Mesendoderm (in vitro differentiated cells): ENCODE measurements around the gene RPL12. TPM values are rescaled to one million over a fixed set of nuclear protein-coding genes. Genes with fewer than 3 reads are reported as not detected.
A peak's percentile ranks its signal among the peaks of the same experiment; 100 is the strongest.

Experiments
- DNase-seq: peaks from one replicate; pipeline ENCODE4 v3.0.0; 2013
- H2AK5ac ChIP-seq: 2 replicates; pipeline ENCODE4 v1.6.1; 2013; ENCODE audit warnings: low read length, inconsistent platforms
- H2BK120ac ChIP-seq: 2 replicates; pipeline ENCODE4 v1.6.1; 2013; ENCODE audit warnings: low read depth, mild to moderate bottlenecking, low read length, moderate library complexity, mixed read lengths
- H2BK15ac ChIP-seq: replicated peaks from 2 replicates; pipeline ENCODE4 v1.6.1; 2013; ENCODE audit warnings: low read depth, mild to moderate bottlenecking, moderate library complexity
- H2BK5ac ChIP-seq: 2 replicates; pipeline ENCODE4 v1.6.1; 2013; ENCODE audit warnings: low read length, inconsistent platforms
- H3K18ac ChIP-seq: 2 replicates; pipeline ENCODE4 v1.6.1; 2013; ENCODE audit warnings: mild to moderate bottlenecking, low read length, mixed read lengths
- H3K23ac ChIP-seq: one replicate; pipeline ENCODE4 v1.6.1; 2013; ENCODE audit warnings: low read length
- H3K27ac ChIP-seq: 2 replicates; pipeline ENCODE4 v1.5.1; 2013; ENCODE audit warnings: low read depth, mild to moderate bottlenecking, inconsistent platforms, low read length, moderate library complexity
- H3K27me3 ChIP-seq: 2 replicates; pipeline ENCODE4 v1.6.1; 2013; ENCODE audit warnings: low read length, control low read depth, mild to moderate bottlenecking, inconsistent platforms; ENCODE audit not compliant: insufficient read depth, poor library complexity
- H3K36me3 ChIP-seq: 2 replicates; pipeline ENCODE4 v1.6.1; 2013; ENCODE audit warnings: low read length, inconsistent platforms; ENCODE audit not compliant: control insufficient read depth, insufficient read depth
- H3K4ac ChIP-seq: one replicate; pipeline ENCODE4 v1.6.1; 2013; ENCODE audit warnings: low read depth, mild to moderate bottlenecking, low read length, moderate library complexity
- H3K4me1 ChIP-seq: 2 replicates; pipeline ENCODE4 v1.6.1; 2013; ENCODE audit warnings: low read depth, low read length, inconsistent platforms; ENCODE audit not compliant: control insufficient read depth
- H3K4me2 ChIP-seq: 2 replicates; pipeline ENCODE4 v1.6.1; 2013; ENCODE audit warnings: low read length
- H3K4me3 ChIP-seq: 2 replicates; pipeline ENCODE4 v1.5.1; 2013; ENCODE audit warnings: mild to moderate bottlenecking, low read length
- H3K56ac ChIP-seq: one replicate; pipeline ENCODE4 v1.6.1; 2013; ENCODE audit warnings: low read length
- H3K79me1 ChIP-seq: 2 replicates; pipeline ENCODE4 v1.6.1; 2013; ENCODE audit warnings: low read length, inconsistent platforms
- H3K79me2 ChIP-seq: 2 replicates; pipeline ENCODE4 v1.6.1; 2013; ENCODE audit warnings: mild to moderate bottlenecking, low read length; ENCODE audit not compliant: control insufficient read depth, insufficient read depth
- H3K9ac ChIP-seq: 2 replicates; pipeline ENCODE4 v1.6.1; 2013; ENCODE audit warnings: low read length, inconsistent platforms
- H4K5ac ChIP-seq: one replicate; pipeline ENCODE4 v1.6.1; 2013; ENCODE audit warnings: low read length
- H4K8ac ChIP-seq: one replicate; pipeline ENCODE4 v1.6.1; 2013; ENCODE audit warnings: low read depth, mild to moderate bottlenecking, control low read depth, low read length, moderate library complexity
- WGBS: extraction: QIAGEN DNeasy Blood & Tissue Kit; methylation state at CpG from one replicate; pipeline ENCODE4 v1.1.7; 2013; ENCODE audit warnings: low lambda C conversion rate, missing lambda C conversion rate; ENCODE audit not compliant: insufficient coverage; ENCODE audit errors: extremely low coverage; 5-methylcytosine and 5-hydroxymethylcytosine counted together
- small RNA-seq: library from polyadenylated mRNA; stranded (forward); fragments of <200 nt; extraction: miRNeasy Mini kit (QIAGEN cat#:217004); gene quantifications from one replicate; pipeline ENCODE3, GENCODE V24; 2013; ENCODE audit not compliant: insufficient read depth

The RPL12 gene

DNA sequence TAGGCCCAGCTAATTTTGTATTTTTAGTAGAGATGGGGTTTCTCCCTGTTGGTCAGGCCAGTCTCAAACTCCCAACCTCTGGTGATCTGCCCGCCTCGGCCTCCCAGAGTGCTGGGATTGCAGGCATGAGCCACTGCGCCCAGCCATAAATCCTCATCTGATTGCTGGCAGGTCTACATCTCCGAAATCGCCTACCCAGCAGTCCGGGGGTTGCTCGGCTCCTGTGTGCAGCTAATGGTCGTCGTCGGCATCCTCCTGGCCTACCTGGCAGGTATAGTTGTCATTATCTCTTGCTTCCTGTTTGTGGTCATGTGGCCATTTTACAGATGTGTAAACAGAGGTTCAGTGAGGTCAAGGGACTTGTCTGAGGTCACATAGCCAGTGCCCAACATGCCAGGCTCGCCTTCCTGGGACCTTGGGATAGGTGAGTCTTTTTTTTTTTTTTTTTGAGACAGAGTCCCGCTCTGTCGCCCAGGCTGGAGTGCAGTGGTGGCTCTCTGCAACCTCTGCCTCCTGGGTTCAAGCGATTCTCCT lies 51.4 kb downstream of the RPL12 start:
- peaks cover 1% of the 10 kb centered on the region for H3K36me3 ChIP-seq
- WGBS: no CpG with 5 or more reads among the region's 14 CpGs
- H3K27me3 ChIP-seq: no peaks in the 10 kb centered on the region

DNA sequence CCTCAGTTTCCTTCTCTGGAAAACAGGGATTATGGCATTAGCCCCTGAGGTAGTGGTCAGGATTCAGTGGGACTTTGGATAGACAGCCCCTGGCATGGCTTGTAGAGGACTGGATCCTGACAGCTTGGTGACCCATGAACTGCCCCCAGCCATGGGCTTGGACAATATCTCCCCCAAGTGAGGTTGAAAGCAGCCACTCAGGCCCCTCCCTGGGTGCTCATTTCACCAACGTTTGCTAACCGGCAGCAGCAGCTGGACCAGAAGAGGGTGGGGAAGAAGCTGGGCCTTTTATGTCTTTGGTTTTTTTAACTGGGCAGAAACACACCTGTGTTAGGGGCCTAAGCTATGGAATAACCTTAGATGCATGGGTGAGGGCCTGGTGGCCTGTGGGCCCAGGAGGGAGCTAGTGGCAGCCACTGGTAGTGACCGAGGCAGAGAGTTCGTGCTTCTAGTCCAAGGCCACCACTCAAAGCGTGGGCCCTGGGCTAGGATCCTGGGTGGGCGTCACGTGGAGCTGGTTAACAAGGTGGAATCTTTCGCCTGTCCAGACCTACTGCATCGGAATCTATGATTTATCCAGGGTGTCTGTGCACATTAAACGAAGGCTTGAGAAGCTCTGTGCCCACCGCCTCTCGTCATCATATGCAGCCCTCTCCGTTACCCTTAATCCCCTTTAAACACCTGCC lies 52.3 kb downstream of the RPL12 start:
- Histone ChIP-seq H3K4me2 (no peak overlapping the region), H4K8ac (no peak overlapping the region), H3K4me3 (no peak overlapping the region), H3K9ac (peak overlapping the region; percentile 44), H3K79me1 (peaks cover 5% of the 10 kb centered on the region), H3K36me3 (no peaks in the 10 kb centered on the region), H4K5ac (no peak overlapping the region), H3K27ac (no peak overlapping the region), H3K23ac (no peak overlapping the region), H3K56ac (no peak overlapping the region), H2BK120ac (no peak overlapping the region), H3K18ac (no peak overlapping the region), H2AK5ac (no peak overlapping the region), H2BK15ac (no peak overlapping the region), H3K4me1 (peaks cover 3% of the 10 kb centered on the region), H3K4ac (no peak overlapping the region), H3K79me2 (peaks cover 2% of the 10 kb centered on the region), H3K27me3 (no peaks in the 10 kb centered on the region), H2BK5ac (no peak overlapping the region)
- no peak for DNase-seq
- WGBS: no CpG with 5 or more reads among the region's 13 CpGs

More for the DNA sequence above, 51.4 kb downstream of the RPL12 start:
- no peak overlapping the region for H3K4ac ChIP-seq
- H3K9ac ChIP-seq: no peak overlapping the region
- no peak overlapping the region for H3K27ac ChIP-seq
- no peak overlapping the region for H4K8ac ChIP-seq
- no peak overlapping the region for H3K18ac ChIP-seq
- H4K5ac ChIP-seq: no peak overlapping the region
- H3K79me1 ChIP-seq: peaks cover 5% of the 10 kb centered on the region
- H2BK5ac ChIP-seq: no peak overlapping the region
- no peak overlapping the region for H2BK120ac ChIP-seq
- H3K4me3 ChIP-seq: no peak overlapping the region
- H2BK15ac ChIP-seq: no peak overlapping the region
- H3K23ac ChIP-seq: no peak overlapping the region
- H3K56ac ChIP-seq: no peak overlapping the region
- peaks cover 3% of the 10 kb centered on the region for H3K4me1 ChIP-seq
- DNase-seq: no peak
- peaks cover 2% of the 10 kb centered on the region for H3K79me2 ChIP-seq
- no peak overlapping the region for H2AK5ac ChIP-seq
- H3K4me2 ChIP-seq: no peak overlapping the region

DNA sequence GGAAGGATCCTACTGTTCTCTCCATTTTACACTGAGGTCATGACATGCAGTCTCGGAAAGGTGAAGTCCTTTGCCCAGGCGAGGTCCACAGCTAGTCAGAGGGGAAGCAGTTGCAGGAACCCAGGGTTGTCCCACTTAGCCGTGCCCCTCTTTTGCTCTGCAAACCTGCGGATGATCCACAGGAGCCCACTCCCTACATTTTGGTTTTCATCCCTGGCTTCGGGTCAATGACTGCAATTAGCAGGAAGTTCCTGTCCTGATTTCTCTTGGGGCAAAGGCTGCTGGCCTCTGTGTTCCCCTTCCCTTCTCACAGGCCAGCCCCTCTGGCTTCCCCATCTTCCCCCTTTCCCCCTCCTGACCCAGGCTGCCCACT lies 52.9 kb downstream of the RPL12 start:
- Histone ChIP-seq H3K36me3 (no peaks in the 10 kb centered on the region), H3K4ac (no peak overlapping the region), H2BK120ac (no peak overlapping the region), H2BK15ac (no peak overlapping the region), H3K27me3 (no peaks in the 10 kb centered on the region), H4K5ac (no peak overlapping the region), H3K23ac (no peak overlapping the region), H3K4me1 (peaks cover 3% of the 10 kb centered on the region), H3K9ac (peak overlapping the region; percentile 87), H3K56ac (peak overlapping the region; percentile 96), H3K79me2 (peaks cover 2% of the 10 kb centered on the region), H4K8ac (no peak overlapping the region), H3K4me2 (peak overlapping the region; percentile 90), H2BK5ac (no peak overlapping the region), H2AK5ac (no peak overlapping the region), H3K27ac (no peak overlapping the region), H3K79me1 (peaks cover 5% of the 10 kb centered on the region), H3K4me3 (no peak overlapping the region), H3K18ac (no peak overlapping the region)
- WGBS: no CpG with 5 or more reads among the region's 5 CpGs
- no peak for DNase-seq

Small RNA genes within 50 kb of the gene (small RNA-seq; reads per million reads assigned to genes)
- not detected for gene RF00019
- 258 reads per million, percentile 97 among the genes with 10 or more reads in this experiment for gene SNORA65
